B cell (primary cell): Measurements from ENCODE around the gene AFF1. TPM values are rescaled to one million over a fixed set of nuclear protein-coding genes. Genes with fewer than 3 reads are reported as not detected.
"Not testable (repeated sequence)": the region's sequence is repeated elsewhere in the genome, so short reads cannot be mapped to it uniquely, and the experiment has no call there.

Experiments used
- ATAC-seq: fragments of 200-7000 bp; cut with Tn5 transposase; one replicate; pipeline ENCODE4 v1.10.0; 2021; ENCODE audit warnings: low read depth, mild to moderate bottlenecking, moderate number of reproducible peaks, moderate library complexity
- CTCF ChIA-PET: fragments of 350-600 bp; sonication (Branson Sonifier 250); formaldehyde crosslinking; loops from one replicate; lab custom pipeline; 2021; ENCODE audit warnings: antibody characterized with exemption, inconsistent platforms; lab: Charles Lee
- POLR2A ChIA-PET: fragments of 350-600 bp; sonication (Branson Sonifier 250); formaldehyde crosslinking; loops from one replicate; lab custom pipeline; 2021; ENCODE audit warnings: antibody characterized with exemption; lab: Charles Lee
- DNase-seq: peaks from one replicate; pipeline ENCODE4 v3.0.0; 2013
- H2AFZ ChIP-seq: 2 replicates; pipeline ENCODE4 v1.6.1; 2012; ENCODE audit warnings: mild to moderate bottlenecking, low read depth, low read length; ENCODE audit not compliant: insufficient read depth, poor library complexity, severe bottlenecking
- H3K27ac ChIP-seq, 2 donors: 1 replicate in 1 of 2; 2 replicates in 1 of 2; pipeline ENCODE4 v1.5.1; 2012 to 2013; ENCODE audit warnings: low read length in 2 of 2, mild to moderate bottlenecking in 2 of 2, moderate library complexity in 1 of 2
- H3K27me3 ChIP-seq, 4 experiments: fragments of 200-600 bp in 1 of 4; sonication (generic) in 1 of 4; replicated peaks in 1 of 4; 1 replicate in 2 of 4; 2 replicates in 2 of 4; pipeline versions ENCODE4 v1.6.1 to v1.7.0; 2013 to 2016; ENCODE audit warnings: low read length in 3 of 4, mild to moderate bottlenecking in 2 of 4, mixed read lengths in 1 of 4, moderate library complexity in 1 of 4; ENCODE audit not compliant: insufficient read depth in 4 of 4, control insufficient read depth in 3 of 4; ENCODE audit errors: control extremely low read depth in 1 of 4
- H3K36me3 ChIP-seq, 2 experiments: replicated peaks in 1 of 2; 1 replicate in 1 of 2; 2 replicates in 1 of 2; pipeline versions ENCODE4 v1.6.1 to v1.7.1; 2013; ENCODE audit warnings: low read length in 1 of 2; ENCODE audit not compliant: insufficient read depth in 2 of 2, control insufficient read depth in 1 of 2; ENCODE audit errors: control extremely low read depth in 1 of 2, extremely low read depth in 1 of 2
- H3K4me1 ChIP-seq, 2 donors: fragments of 200-600 bp in 1 of 2; sonication (generic) in 1 of 2; 1 replicate in 1 of 2; 2 replicates in 1 of 2; pipeline versions ENCODE4 v1.5.1 to v1.6.1; 2013 to 2017; ENCODE audit warnings: low read length in 2 of 2; ENCODE audit not compliant: control insufficient read depth in 2 of 2, insufficient read depth in 2 of 2
- H3K4me2 ChIP-seq: replicated peaks from 2 replicates; pipeline ENCODE3; 2012; ENCODE audit warnings: mild to moderate bottlenecking, low read depth, low read length; ENCODE audit not compliant: poor library complexity, severe bottlenecking
- H3K4me3 ChIP-seq, 5 experiments: fragments of 200-600 bp in 1 of 5; sonication (generic) in 1 of 5; 1 replicate in 3 of 5; 2 replicates in 2 of 5; pipeline versions ENCODE4 v1.5.1 to v1.7.0; 2011 to 2016; ENCODE audit warnings: low read length in 4 of 5, mild to moderate bottlenecking in 4 of 5, low read depth in 2 of 5, control low read depth in 1 of 5, moderate library complexity in 1 of 5; ENCODE audit not compliant: insufficient read depth in 1 of 5; ENCODE audit errors: control extremely low read depth in 1 of 5, extremely low read depth in 1 of 5
- H3K79me2 ChIP-seq: fragments of 200-600 bp; sonication (generic); one replicate; pipeline ENCODE4 v1.6.0; 2016; ENCODE audit warnings: low read length; ENCODE audit not compliant: control insufficient read depth, insufficient read depth
- H3K9ac ChIP-seq: fragments of 200-600 bp; sonication (generic); 2 replicates; pipeline ENCODE4 v1.6.1; 2017; ENCODE audit warnings: mild to moderate bottlenecking, low read length, moderate library complexity
- H3K9me3 ChIP-seq, 3 donors: one replicate each; pipeline versions ENCODE4 v1.6.1 to v1.7.1; 2013; ENCODE audit warnings: low read length in 2 of 3; ENCODE audit not compliant: control insufficient read depth in 2 of 3, insufficient read depth in 1 of 3; ENCODE audit errors: control extremely low read depth in 1 of 3
- H4K20me1 ChIP-seq: 2 replicates; pipeline ENCODE4 v1.6.0; 2012; ENCODE audit warnings: mild to moderate bottlenecking, low read length; ENCODE audit not compliant: insufficient read depth, control insufficient read depth, poor library complexity, severe bottlenecking
- H3K27ac Mint-ChIP-seq: one replicate; pipeline ENCODE4 v1.8.0; 2021; ENCODE audit warnings: mixed read lengths
- H3K27me3 Mint-ChIP-seq: one replicate; pipeline ENCODE4 v1.8.0; 2021; ENCODE audit warnings: mixed read lengths
- H3K4me1 Mint-ChIP-seq: one replicate; pipeline ENCODE4 v1.8.0; 2021; ENCODE audit warnings: mixed read lengths
- H3K4me3 Mint-ChIP-seq: one replicate; pipeline ENCODE4 v1.8.0; 2021; ENCODE audit warnings: mixed read lengths
- H3K9me3 Mint-ChIP-seq: one replicate; pipeline ENCODE4 v1.8.0; 2022; ENCODE audit warnings: mixed read lengths; ENCODE audit not compliant: insufficient read depth
- EZH2 ChIP-seq: IDR thresholded peaks from 2 replicates; pipeline ENCODE4 v1.6.1; 2012; ENCODE audit warnings: borderline replicate concordance, low read depth, mild to moderate bottlenecking, moderate library complexity, low read length; ENCODE audit not compliant: insufficient read depth, poor library complexity, severe bottlenecking
- WGBS: methylation state at CpG from one replicate; pipeline ENCODE4 v1.1.5; 2013; ENCODE audit warnings: missing lambda C conversion rate; ENCODE audit not compliant: insufficient coverage; 5-methylcytosine and 5-hydroxymethylcytosine counted together
- intact Hi-C: fragments of 100-400 bp; cut with micrococcal nuclease; formaldehyde crosslinking; loops from one replicate; pipeline ENCODE4 v1.10.0; 2022
- polyA plus RNA-seq: library from polyadenylated mRNA; depleted of rRNA; stranded (reverse); fragments of >200 nt; gene quantifications from 2 replicates; pipeline ENCODE4 v1.2.3, GENCODE V29; 2012
- total RNA-seq, 2 donors: library from RNA; stranded (reverse); fragments of 120-200 nt in 1 of 2; gene quantifications; 1 replicate in 1 of 2; 2 replicates in 1 of 2; pipeline versions ENCODE4 v1.2.3 to v1.2.4, GENCODE V29; 2013 to 2022
- TF ChIP-seq, protein P1 (sequence below): fragments of 200-600 bp; IDR thresholded peaks from one replicate; pipeline ENCODE4 v1.8.0; 2022; ENCODE audit warnings: antibody characterized with exemption, mild to moderate bottlenecking

The AFF1 gene
- total and polyA plus RNA-seq, 2 donors (not counting 1 experiment from before 2014, with no cell fraction given), result 15.3 to 135 TPM

DNA sequence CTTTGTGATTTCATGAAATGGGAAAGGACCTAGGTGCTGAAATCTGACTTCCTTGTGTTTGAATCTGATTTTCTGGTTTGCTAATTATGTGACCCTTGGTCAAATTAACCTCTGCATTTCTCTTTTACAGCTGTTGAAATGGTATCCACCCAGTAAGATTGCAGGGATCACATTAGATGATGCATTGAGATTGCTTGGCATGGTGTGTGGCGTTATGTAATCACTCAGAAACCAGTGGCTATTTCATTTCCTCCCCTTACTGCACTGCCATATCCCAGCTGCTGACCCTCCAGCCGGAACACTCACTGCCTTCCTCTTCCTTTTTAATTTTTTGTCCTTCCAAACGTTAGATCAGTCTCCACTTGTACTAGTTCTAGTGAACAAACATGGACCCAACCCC, 206.6 kb downstream of the AFF1 start:
- H3K36me3 ChIP-seq, result peaks cover 4 to 15% of the 10 kb centered on the region in 2 experiments
- ATAC-seq, result no peak
- H3K4me2 ChIP-seq, result no peak overlapping the region

DNA sequence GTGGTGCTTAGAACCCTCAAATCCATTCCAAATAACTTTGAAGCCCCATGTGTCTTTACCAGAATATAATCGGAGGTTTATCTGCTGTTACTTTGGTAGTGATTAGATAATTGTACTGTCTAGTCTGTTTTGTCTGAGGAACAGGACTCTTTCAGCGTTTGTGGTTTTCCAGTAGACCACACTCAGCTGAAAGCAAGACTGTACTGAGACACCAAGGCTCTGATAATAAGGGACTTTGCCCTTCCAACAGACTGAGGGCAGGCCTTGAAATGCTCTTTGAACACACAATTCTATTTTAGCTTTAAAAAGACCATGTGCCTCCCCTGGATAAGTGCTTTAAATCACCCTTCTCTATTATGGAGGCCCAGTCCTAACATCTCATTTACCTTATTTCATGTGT, 209.5 kb downstream of the AFF1 start:
- H3K27ac ChIP-seq, result no peak overlapping the region
- DNase-seq (no peak), ATAC-seq (no peak)
- Mint-ChIP-seq H3K4me1 (no peaks in the 10 kb centered on the region), H3K9me3 (no peaks in the 10 kb centered on the region), H3K4me3 (no peak overlapping the region), H3K27me3 (no peaks in the 10 kb centered on the region), H3K27ac (no peak overlapping the region)
- intact Hi-C loops, result no loop called here
- no peak overlapping the region for H3K4me2 ChIP-seq
- no peak overlapping the region for H2AFZ ChIP-seq
- no peak overlapping the region for H3K9ac ChIP-seq
- WGBS, result 6% methylated on average over 1 of the region's 2 CpGs
- H3K36me3 ChIP-seq, result peaks cover 2 to 15% of the 10 kb centered on the region in 2 experiments
- no peaks in the 10 kb centered on the region for H3K9me3 ChIP-seq
- TF ChIP-seq EZH2, result no peak
- TF ChIP-seq, protein P1, sequence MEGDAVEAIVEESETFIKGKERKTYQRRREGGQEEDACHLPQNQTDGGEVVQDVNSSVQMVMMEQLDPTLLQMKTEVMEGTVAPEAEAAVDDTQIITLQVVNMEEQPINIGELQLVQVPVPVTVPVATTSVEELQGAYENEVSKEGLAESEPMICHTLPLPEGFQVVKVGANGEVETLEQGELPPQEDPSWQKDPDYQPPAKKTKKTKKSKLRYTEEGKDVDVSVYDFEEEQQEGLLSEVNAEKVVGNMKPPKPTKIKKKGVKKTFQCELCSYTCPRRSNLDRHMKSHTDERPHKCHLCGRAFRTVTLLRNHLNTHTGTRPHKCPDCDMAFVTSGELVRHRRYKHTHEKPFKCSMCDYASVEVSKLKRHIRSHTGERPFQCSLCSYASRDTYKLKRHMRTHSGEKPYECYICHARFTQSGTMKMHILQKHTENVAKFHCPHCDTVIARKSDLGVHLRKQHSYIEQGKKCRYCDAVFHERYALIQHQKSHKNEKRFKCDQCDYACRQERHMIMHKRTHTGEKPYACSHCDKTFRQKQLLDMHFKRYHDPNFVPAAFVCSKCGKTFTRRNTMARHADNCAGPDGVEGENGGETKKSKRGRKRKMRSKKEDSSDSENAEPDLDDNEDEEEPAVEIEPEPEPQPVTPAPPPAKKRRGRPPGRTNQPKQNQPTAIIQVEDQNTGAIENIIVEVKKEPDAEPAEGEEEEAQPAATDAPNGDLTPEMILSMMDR, result no peak
- H3K4me1 ChIP-seq, result no peaks in the 10 kb centered on the region
- no peak overlapping the region for H3K4me3 ChIP-seq
- ChIA-PET POLR2A (no interaction called here), CTCF (interaction anchor here (0.5 kb wide), 1 partner anchor 268 kb away, joined by 5 read pairs; no protein-coding TSS in a partner anchor)
- H4K20me1 ChIP-seq, result no peaks in the 10 kb centered on the region
- no peaks in the 10 kb centered on the region for H3K79me2 ChIP-seq
- H3K27me3 ChIP-seq, result no peaks in the 10 kb centered on the region

More for the DNA sequence above, 206.6 kb downstream of the AFF1 start:
- DNase-seq, result no peak
- Histone ChIP-seq H3K4me1 (no peaks in the 10 kb centered on the region), H4K20me1 (no peaks in the 10 kb centered on the region), H3K9me3 (no peaks in the 10 kb centered on the region), H3K4me3 (no peak overlapping the region), H3K27me3 (no peaks in the 10 kb centered on the region), H3K9ac (no peak overlapping the region), H3K27ac (no peak overlapping the region), H3K79me2 (no peaks in the 10 kb centered on the region), H2AFZ (no peak overlapping the region)
- no peaks in the 10 kb centered on the region for H3K27me3 Mint-ChIP-seq
- POLR2A ChIA-PET, result no interaction called here
- 100% methylated on average over 2 of the region's 3 CpGs for WGBS
- H3K4me1 Mint-ChIP-seq, result no peaks in the 10 kb centered on the region
- no peaks in the 10 kb centered on the region for H3K9me3 Mint-ChIP-seq
- H3K27ac Mint-ChIP-seq, result no peak overlapping the region
- TF ChIP-seq EZH2, result no peak
- TF ChIP-seq, protein P1, result no peak
- intact Hi-C loops, result no loop called here
- CTCF ChIA-PET, result interaction anchor here (1.6 kb wide), 1 partner anchor 9 kb away, joined by 5 read pairs; no protein-coding TSS in a partner anchor
- no peak overlapping the region for H3K4me3 Mint-ChIP-seq

DNA sequence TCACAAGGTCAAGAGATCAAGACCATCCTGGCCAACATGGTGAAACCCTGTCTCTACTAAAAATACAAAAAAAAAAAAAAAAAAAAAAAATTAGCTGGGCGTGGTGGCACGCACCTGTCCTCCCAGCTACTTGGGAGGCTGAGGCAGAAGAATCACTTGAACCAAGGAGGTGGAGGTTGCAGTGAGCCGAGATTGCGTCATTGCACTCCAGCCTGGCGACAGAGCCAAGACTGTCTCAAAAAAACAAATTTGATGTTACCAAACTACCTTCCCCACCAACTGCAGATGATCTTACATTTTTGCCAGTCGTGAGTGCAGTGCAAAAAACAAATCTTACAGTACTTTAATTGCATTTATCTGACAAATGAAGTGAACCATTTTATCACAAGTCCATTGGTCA, 211.1 kb downstream of the AFF1 start:
- ATAC-seq, H3K27ac Mint-ChIP-seq, H3K4me3 Mint-ChIP-seq, H3K27me3 ChIP-seq, H3K9ac ChIP-seq, H4K20me1 ChIP-seq, H3K4me3 ChIP-seq, H3K27ac ChIP-seq, H3K9me3 Mint-ChIP-seq, intact Hi-C loops, H3K4me1 Mint-ChIP-seq, H3K4me1 ChIP-seq, DNase-seq, H3K79me2 ChIP-seq, H2AFZ ChIP-seq, H3K9me3 ChIP-seq, POLR2A ChIA-PET, H3K27me3 Mint-ChIP-seq, H3K4me2 ChIP-seq: not testable (repeated sequence)
- peaks cover 2 to 15% of the 10 kb centered on the region in 2 experiments for H3K36me3 ChIP-seq
- CTCF ChIA-PET, result interaction anchor here (7.9 kb wide), 1 partner anchor 92 kb away, joined by 161 read pairs; no protein-coding TSS in a partner anchor
- WGBS, result 100% methylated on average over 4 of the region's 6 CpGs
